ENCODE data around the gene LYPLAL1. TPM values are rescaled to one million over a fixed set of nuclear protein-coding genes. Genes with fewer than 3 reads are reported as not detected.

Gene LYPLAL1
- total and polyA plus RNA-seq, 2 of the 4 experiments (the other 2 are of a cell fraction), result 4.8 to 7.5 TPM

DNA sequence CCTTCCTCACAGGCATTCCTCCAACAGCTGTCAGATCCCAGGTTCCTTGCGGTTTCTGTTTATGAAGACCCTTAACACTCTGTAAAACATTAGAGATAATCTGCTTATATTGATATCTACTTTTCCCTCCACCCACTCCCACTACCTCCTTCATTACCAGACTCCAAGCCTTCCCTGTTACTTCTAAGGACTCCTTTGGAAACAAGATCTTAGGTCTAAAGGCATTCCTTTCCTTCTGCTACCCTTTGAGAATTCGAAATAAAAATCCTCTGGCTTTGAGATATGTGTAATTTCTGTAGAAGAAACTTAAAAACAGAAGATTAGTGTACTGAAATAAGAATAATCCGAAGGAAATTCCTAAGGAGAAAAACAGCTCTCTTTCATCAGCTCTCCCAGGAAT lies 23.7 kb upstream of the LYPLAL1 start:
- Histone ChIP-seq H2BK15ac (ENCODE audit: low read depth, low read length) (no peak overlapping the region), H3K9me1 (ENCODE audit: insufficient read depth, low read length) (no peaks in the 10 kb centered on the region), H4K91ac (ENCODE audit: insufficient read depth, low read depth, low read length) (no peak overlapping the region), H3K36me3 (ENCODE audit: control insufficient read depth, insufficient read depth, low read length) (no peaks in the 10 kb centered on the region), H3K27ac (ENCODE audit: insufficient read depth, low read length) (no peak overlapping the region), H3K79me1 (ENCODE audit: low read depth in 1 of 2, low read length in 2 of 2) (no peaks in the 10 kb centered on the region), H2BK20ac (ENCODE audit: low read depth, low read length) (no peak overlapping the region), H3K4me2 (ENCODE audit: low read depth, low read length) (no peak overlapping the region), H4K8ac (ENCODE audit: low read depth in 2 of 2, low read length in 2 of 2) (no peak overlapping the region; a peak in 1 of 4 replicates), H3K23ac (ENCODE audit: low read depth, low read length) (no peak overlapping the region), H2AFZ (replicated peaks; ENCODE audit: low read length, poor library complexity) (no peak overlapping the region), H3K27me3 (ENCODE audit: control insufficient read depth, insufficient read depth, low read length) (no peaks in the 10 kb centered on the region), H3K18ac (ENCODE audit: low read depth, low read length) (no peak overlapping the region; the same call in 1 of the 2 replicates), H3K4me3 (ENCODE audit: insufficient read depth, low read depth, low read length) (no peak overlapping the region), H2BK5ac (ENCODE audit: low read depth, low read length, poor library complexity, severe bottlenecking) (no peak overlapping the region), H4K20me1 (ENCODE audit: insufficient read depth, low read length) (no peaks in the 10 kb centered on the region), H3K9me3 (ENCODE audit: control insufficient read depth, insufficient read depth, low read length) (no peaks in the 10 kb centered on the region), H3K9ac (ENCODE audit: low read depth, low read length) (no peak overlapping the region), H3K4ac (ENCODE audit: low read depth, low read length) (no peak overlapping the region), H2AK9ac (replicated peaks; ENCODE audit: low read depth, low read length, poor library complexity) (no peak overlapping the region), H3K56ac (ENCODE audit: extremely low read depth, insufficient read depth, low read length) (no peak overlapping the region), H2AK5ac (ENCODE audit: low read depth, low read length) (no peak overlapping the region), H3K4me1 (ENCODE audit: control insufficient read depth, insufficient read depth, low read length) (no peaks in the 10 kb centered on the region), H3K14ac (replicated peaks; ENCODE audit: low read depth, low read length) (no peak overlapping the region), H2BK120ac (ENCODE audit: low read depth, low read length) (no peak overlapping the region; the same call in 1 of the 2 replicates), H4K5ac (ENCODE audit: low read depth, low read length) (no peak overlapping the region)
- dilution Hi-C loops (cut with HindIII; ENCODE audit: low sequenced_read_pairs, unreplicated experiment), result no loop called here
- TF ChIP-seq RAD21 (IDR thresholded peaks at IDR 0.05; ENCODE audit: low read length) (no peak), MXI1 (IDR thresholded peaks at IDR 0.05; ENCODE audit: borderline replicate concordance, low read depth, low read length) (no peak), FOS (IDR thresholded peaks at IDR 0.05; ENCODE audit: low read depth, low read length) (no peak), MAZ (IDR thresholded peaks at IDR 0.05; ENCODE audit: borderline replicate concordance, low read depth, low read length) (no peak), BHLHE40 (IDR thresholded peaks at IDR 0.05; ENCODE audit: low read depth, low read length) (no peak), POLR2A (IDR thresholded peaks at IDR 0.05; ENCODE audit: low read depth, low read length) (no peak), CEBPB (IDR thresholded peaks at IDR 0.05; ENCODE audit: low read depth, low read length) (no peak), RCOR1 (IDR thresholded peaks at IDR 0.05; ENCODE audit: insufficient replicate concordance, low read length) (no peak), MAFK (IDR thresholded peaks at IDR 0.05; ENCODE audit: low read depth, low read length) (no peak), CHD1 (IDR thresholded peaks at IDR 0.05; ENCODE audit: low read depth, low read length) (no peak), RFX5 (IDR thresholded peaks at IDR 0.05; ENCODE audit: low read depth, low read length) (no peak), NFE2L2 (IDR thresholded peaks at IDR 0.05; ENCODE audit: low read depth, low read length) (no peak), SMC3 (IDR thresholded peaks at IDR 0.05; ENCODE audit: low read depth, low read length) (no peak)
- TF ChIP-seq, protein P1, sequence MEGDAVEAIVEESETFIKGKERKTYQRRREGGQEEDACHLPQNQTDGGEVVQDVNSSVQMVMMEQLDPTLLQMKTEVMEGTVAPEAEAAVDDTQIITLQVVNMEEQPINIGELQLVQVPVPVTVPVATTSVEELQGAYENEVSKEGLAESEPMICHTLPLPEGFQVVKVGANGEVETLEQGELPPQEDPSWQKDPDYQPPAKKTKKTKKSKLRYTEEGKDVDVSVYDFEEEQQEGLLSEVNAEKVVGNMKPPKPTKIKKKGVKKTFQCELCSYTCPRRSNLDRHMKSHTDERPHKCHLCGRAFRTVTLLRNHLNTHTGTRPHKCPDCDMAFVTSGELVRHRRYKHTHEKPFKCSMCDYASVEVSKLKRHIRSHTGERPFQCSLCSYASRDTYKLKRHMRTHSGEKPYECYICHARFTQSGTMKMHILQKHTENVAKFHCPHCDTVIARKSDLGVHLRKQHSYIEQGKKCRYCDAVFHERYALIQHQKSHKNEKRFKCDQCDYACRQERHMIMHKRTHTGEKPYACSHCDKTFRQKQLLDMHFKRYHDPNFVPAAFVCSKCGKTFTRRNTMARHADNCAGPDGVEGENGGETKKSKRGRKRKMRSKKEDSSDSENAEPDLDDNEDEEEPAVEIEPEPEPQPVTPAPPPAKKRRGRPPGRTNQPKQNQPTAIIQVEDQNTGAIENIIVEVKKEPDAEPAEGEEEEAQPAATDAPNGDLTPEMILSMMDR (conservative IDR thresholded peaks at IDR 0.05; ENCODE audit: low read depth, low read length), result no peak
- TF ChIP-seq, protein P2, sequence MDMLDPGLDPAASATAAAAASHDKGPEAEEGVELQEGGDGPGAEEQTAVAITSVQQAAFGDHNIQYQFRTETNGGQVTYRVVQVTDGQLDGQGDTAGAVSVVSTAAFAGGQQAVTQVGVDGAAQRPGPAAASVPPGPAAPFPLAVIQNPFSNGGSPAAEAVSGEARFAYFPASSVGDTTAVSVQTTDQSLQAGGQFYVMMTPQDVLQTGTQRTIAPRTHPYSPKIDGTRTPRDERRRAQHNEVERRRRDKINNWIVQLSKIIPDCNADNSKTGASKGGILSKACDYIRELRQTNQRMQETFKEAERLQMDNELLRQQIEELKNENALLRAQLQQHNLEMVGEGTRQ (IDR thresholded peaks at IDR 0.05; ENCODE audit: low read depth, low read length), result no peak
- TF ChIP-seq, protein P3, sequence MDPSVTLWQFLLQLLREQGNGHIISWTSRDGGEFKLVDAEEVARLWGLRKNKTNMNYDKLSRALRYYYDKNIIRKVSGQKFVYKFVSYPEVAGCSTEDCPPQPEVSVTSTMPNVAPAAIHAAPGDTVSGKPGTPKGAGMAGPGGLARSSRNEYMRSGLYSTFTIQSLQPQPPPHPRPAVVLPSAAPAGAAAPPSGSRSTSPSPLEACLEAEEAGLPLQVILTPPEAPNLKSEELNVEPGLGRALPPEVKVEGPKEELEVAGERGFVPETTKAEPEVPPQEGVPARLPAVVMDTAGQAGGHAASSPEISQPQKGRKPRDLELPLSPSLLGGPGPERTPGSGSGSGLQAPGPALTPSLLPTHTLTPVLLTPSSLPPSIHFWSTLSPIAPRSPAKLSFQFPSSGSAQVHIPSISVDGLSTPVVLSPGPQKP (IDR thresholded peaks at IDR 0.05; ENCODE audit: borderline replicate concordance, low read depth, low read length), result no peak
- CTCF ChIA-PET, result no interaction called here
- POLR2A ChIA-PET (ENCODE audit: unreplicated experiment), result no interaction called here
- no peak for DNase-seq
- BruUV-seq (replicated peaks), result no TSS peak
- in situ Hi-C loops (cut with MboI; ENCODE audit: low sequenced_read_pairs), result no loop called here
- intact Hi-C loops (cut with micrococcal nuclease), result no loop called here
- peak; percentile 46 for ATAC-seq (ENCODE audit: low read depth)
- 60% methylated on average over 1 of the region's 3 CpGs; no CpG with 5 or more reads in 1 of the 2 experiments for WGBS, 2 experiments (ENCODE audit: extremely low coverage in 2 of 2, insufficient read length in 1 of 2)

Measured in IMR-90 (cell line).